Cardiac muscle cell (in vitro differentiated cells and primary cell): Measurements from ENCODE around the gene DERL3. TPM values are rescaled to one million over a fixed set of nuclear protein-coding genes. Genes with fewer than 3 reads are reported as not detected.

Experiments used
- DNase-seq, 2 donors: peaks; one replicate each; pipeline versions ENCODE4 v3.0.0 to v3.0.0-alpha.2; 2010 to 2017; ENCODE audit warnings: low read depth in 1 of 2, low spot score in 1 of 2
- H3K27ac ChIP-seq: fragments of 200-600 bp; sonication (generic); 2 replicates; pipeline ENCODE4 v1.5.1; 2016
- H3K27me3 ChIP-seq: fragments of 200-600 bp; sonication (generic); 2 replicates; pipeline ENCODE4 v1.6.0; 2016; ENCODE audit warnings: control low read depth
- H3K36me3 ChIP-seq: fragments of 200-600 bp; sonication (generic); 2 replicates; pipeline ENCODE4 v1.5.1; 2016; ENCODE audit warnings: control low read depth
- H3K4me1 ChIP-seq: fragments of 200-600 bp; sonication (generic); 2 replicates; pipeline ENCODE4 v1.8.1; 2017; ENCODE audit warnings: low read depth, mild to moderate bottlenecking, mixed run types
- H3K4me3 ChIP-seq: fragments of 200-600 bp; sonication (generic); 2 replicates; pipeline ENCODE4 v1.5.1; 2016; ENCODE audit warnings: mild to moderate bottlenecking
- H3K9me3 ChIP-seq: fragments of 200-600 bp; sonication (generic); 2 replicates; pipeline ENCODE4 v1.5.1; 2017; ENCODE audit warnings: low read depth, mild to moderate bottlenecking, control low read depth
- CTCF ChIP-seq: IDR thresholded peaks from 2 replicates; pipeline ENCODE4 v1.5.1; 2012; ENCODE audit warnings: low read depth, mild to moderate bottlenecking, low read length
- polyA plus RNA-seq: library from polyadenylated mRNA; unstranded; fragments of >200 nt; fragmentation: Nextera tagmentation; extraction: Ambion mirVana; gene quantifications from 2 replicates; pipeline ENCODE4 v1.2.1, GENCODE V29; 2016
- total RNA-seq: library from RNA; depleted of rRNA; stranded (reverse); fragments of >200 nt; gene quantifications from 2 replicates; pipeline ENCODE4 v1.2.3, GENCODE V29; 2016

DERL3 gene
- total and polyA plus RNA-seq, 2 experiments from 2014 or later = 18.0 to 55.3 TPM

DNA sequence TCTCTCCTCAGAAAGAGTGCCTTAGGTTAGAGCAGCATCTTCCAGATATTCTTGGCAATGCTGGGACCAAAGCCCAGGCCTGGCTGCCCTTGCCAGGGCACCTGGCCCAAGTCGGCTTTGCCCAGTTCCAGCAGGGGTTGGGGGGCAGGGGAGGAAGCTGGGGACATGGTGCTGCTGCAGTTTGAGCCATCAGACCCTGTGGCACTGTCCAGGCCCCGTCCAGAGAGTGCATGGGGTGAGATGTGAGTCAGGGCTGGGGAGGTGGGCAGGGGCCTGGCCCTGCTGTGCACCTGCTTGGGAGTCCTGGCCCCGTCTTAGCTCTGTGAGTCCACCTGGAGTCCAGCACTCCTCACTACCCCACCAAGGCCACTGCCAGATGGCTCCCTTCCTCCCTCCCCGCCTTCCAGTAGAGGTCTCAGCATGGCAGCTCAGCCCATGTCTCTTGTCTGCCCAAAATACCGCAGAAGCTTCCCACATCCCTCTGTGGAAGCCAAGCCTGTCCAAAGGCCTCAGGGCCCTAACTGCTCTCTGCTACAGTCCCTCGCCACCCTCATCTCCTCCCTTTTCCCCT is 16.6 kb downstream of the DERL3 start:
- H3K36me3 ChIP-seq = peaks cover 56% of the 10 kb centered on the region
- no peak for TF ChIP-seq CTCF

GRCh38 chr22:23820748-23821211 is 18.0 kb downstream of the DERL3 start:
- DNase-seq = no peak
- no peaks in the 10 kb centered on the region for H3K9me3 ChIP-seq
- H3K4me1 ChIP-seq = peaks cover 5% of the 10 kb centered on the region
- no peak overlapping the region for H3K27ac ChIP-seq
- no peak overlapping the region for H3K4me3 ChIP-seq
- H3K27me3 ChIP-seq = no peaks in the 10 kb centered on the region
- TF ChIP-seq CTCF = no peak
- peaks cover 54% of the 10 kb centered on the region for H3K36me3 ChIP-seq

More for the DNA sequence above, 16.6 kb downstream of the DERL3 start:
- DNase-seq = no peak
- Histone ChIP-seq H3K4me1 (peaks cover 17% of the 10 kb centered on the region), H3K4me3 (no peak overlapping the region), H3K27me3 (no peaks in the 10 kb centered on the region), H3K27ac (no peak overlapping the region), H3K9me3 (no peaks in the 10 kb centered on the region)

DNA sequence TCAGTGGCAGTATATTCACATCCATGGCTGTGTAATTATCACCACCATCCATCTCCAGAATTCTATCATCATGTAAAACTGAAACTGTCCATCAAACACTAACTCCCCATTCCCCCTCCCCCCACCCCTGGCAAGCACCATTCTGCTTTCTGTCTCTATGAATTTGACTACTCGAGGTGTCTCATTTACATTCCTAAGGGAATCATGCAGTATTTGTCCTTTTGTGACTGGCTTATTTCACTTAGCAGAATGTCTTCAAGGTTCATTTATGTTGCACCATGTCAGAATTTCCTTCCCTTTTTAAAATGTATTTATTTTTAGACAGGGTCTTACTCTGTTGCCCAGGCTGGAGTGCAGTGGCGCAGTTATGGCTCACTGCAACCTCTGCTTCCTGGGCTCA is 20.3 kb downstream of the DERL3 start:
- no peaks in the 10 kb centered on the region for H3K9me3 ChIP-seq
- H3K36me3 ChIP-seq = peaks cover 56% of the 10 kb centered on the region
- no peak for TF ChIP-seq CTCF
- H3K4me1 ChIP-seq = no peaks in the 10 kb centered on the region
- DNase-seq = no peak
- H3K4me3 ChIP-seq = no peak overlapping the region
- no peaks in the 10 kb centered on the region for H3K27me3 ChIP-seq
- no peak overlapping the region for H3K27ac ChIP-seq

- H3K4me1 ChIP-seq = no peaks in the 10 kb centered on the region
- no peaks in the 10 kb centered on the region for H3K9me3 ChIP-seq
- no peak overlapping the region for H3K27ac ChIP-seq
- H3K4me3 ChIP-seq = no peak overlapping the region
- no peak for TF ChIP-seq CTCF
- H3K27me3 ChIP-seq = no peaks in the 10 kb centered on the region
- no peak for DNase-seq
- H3K36me3 ChIP-seq = peaks cover 52% of the 10 kb centered on the region
Observed at GRCh38 chr22:23817146-23817545, 21.7 kb downstream of the DERL3 start.

DNA sequence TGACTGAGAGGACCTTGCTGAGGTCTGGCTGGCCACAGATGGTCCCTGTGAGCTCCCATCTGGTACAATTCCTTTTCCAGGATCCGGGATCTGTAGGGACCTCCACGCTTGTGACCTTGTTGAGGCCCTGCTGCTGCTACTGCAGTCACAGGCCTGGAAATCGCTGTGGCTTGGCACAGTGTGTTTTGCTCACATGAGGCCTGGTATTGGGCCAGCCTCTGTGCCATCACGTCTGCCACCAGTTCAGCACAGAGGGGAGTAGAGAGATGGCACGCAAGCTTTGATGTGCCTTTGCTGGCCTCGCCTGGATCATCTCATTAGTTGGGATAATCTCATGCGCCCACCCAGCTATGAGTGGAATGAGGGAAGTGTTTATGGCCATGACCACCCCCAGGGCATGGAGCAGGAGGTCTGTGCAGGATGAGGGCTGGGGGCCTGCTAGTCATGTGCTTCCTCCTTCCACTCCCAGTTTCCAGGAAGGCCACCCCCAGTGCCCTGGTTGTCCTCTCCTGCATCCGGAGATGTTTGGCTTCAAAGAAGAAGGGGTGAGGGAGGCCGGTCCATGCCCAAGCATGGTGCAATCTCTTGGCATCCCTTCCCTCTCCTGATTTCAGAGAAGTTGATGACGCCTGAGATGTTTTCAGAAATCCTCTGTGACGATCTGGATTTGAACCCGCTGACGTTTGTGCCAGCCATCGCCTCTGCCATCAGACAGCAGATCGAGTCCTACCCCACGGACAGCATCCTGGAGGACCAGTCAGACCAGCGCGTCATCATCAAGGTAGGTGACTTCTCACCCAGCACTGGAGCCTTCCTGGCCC is 22.4 kb downstream of the DERL3 start:
- no peak overlapping the region for H3K4me3 ChIP-seq
- TF ChIP-seq CTCF = no peak
- H3K36me3 ChIP-seq = peaks cover 51% of the 10 kb centered on the region
- H3K27me3 ChIP-seq = no peaks in the 10 kb centered on the region
- H3K4me1 ChIP-seq = no peaks in the 10 kb centered on the region
- no peak overlapping the region for H3K27ac ChIP-seq
- DNase-seq = no peak
- no peaks in the 10 kb centered on the region for H3K9me3 ChIP-seq
